Raji (cell line): ENCODE results near the gene PSTPIP1.

Experiments
- POLR2A ChIP-seq: IDR thresholded peaks from 2 replicates; pipeline ENCODE4 v1.6.1; 2011; ENCODE audit warnings: low read depth, low read length, control low read depth; ENCODE audit not compliant: insufficient read depth

Gene PSTPIP1

GRCh38 chr15:76973906-76974305 lies 21.0 kb upstream of the PSTPIP1 start:
- no peak for TF ChIP-seq POLR2A

GRCh38 chr15:76974456-76975036 lies 20.4 kb upstream of the PSTPIP1 start:
- no peak for TF ChIP-seq POLR2A

- TF ChIP-seq POLR2A, result no peak
Measured at GRCh38 chr15:76976141-76976540, 18.8 kb upstream of the PSTPIP1 start.

GRCh38 chr15:76976572-76977270 lies 18.2 kb upstream of the PSTPIP1 start:
- TF ChIP-seq POLR2A, result no peak

- TF ChIP-seq POLR2A, result no peak
Measured at GRCh38 chr15:76978522-76979330, 16.2 kb upstream of the PSTPIP1 start.

- TF ChIP-seq POLR2A, result no peak
Measured at GRCh38 chr15:76979331-76979925, 15.5 kb upstream of the PSTPIP1 start.

- no peak for TF ChIP-seq POLR2A
Measured at GRCh38 chr15:76979996-76980520, 14.9 kb upstream of the PSTPIP1 start.

- TF ChIP-seq POLR2A, result no peak
Measured at GRCh38 chr15:76982356-76982755, 12.6 kb upstream of the PSTPIP1 start.

GRCh38 chr15:76982756-76983155 lies 12.2 kb upstream of the PSTPIP1 start:
- TF ChIP-seq POLR2A, result no peak

- no peak for TF ChIP-seq POLR2A
Measured at GRCh38 chr15:76983590-76984375, 11.1 kb upstream of the PSTPIP1 start.

- no peak for TF ChIP-seq POLR2A
Measured at GRCh38 chr15:76986743-76987142, 8.2 kb upstream of the PSTPIP1 start.

GRCh38 chr15:76987276-76987675 lies 7.7 kb upstream of the PSTPIP1 start:
- TF ChIP-seq POLR2A, result no peak

GRCh38 chr15:76987896-76988860 lies 6.7 kb upstream of the PSTPIP1 start:
- no peak for TF ChIP-seq POLR2A

GRCh38 chr15:76988867-76989780 lies 5.8 kb upstream of the PSTPIP1 start:
- TF ChIP-seq POLR2A, result no peak
